Coronary artery (tissue), 2 donors: Measurements from ENCODE around the gene FBXO34.

Source experiments
- DNase-seq: peaks from one replicate; pipeline ENCODE4 v3.0.0-alpha.2; 2017; ENCODE audit warnings: low spot score
- H3K27ac ChIP-seq, 2 donors: fragments of 200-600 bp; sonication (generic); one replicate each; pipeline ENCODE4 v1.5.1; 2016 to 2019
- H3K4me3 ChIP-seq: fragments of 200-600 bp; sonication (generic); 2 replicates; pipeline ENCODE4 v1.5.1; 2016; ENCODE audit warnings: mild to moderate bottlenecking, moderate library complexity
- TF ChIP-seq, protein P1 (sequence below): fragments of 200-600 bp; sonication (generic); IDR thresholded peaks from one replicate; pipeline ENCODE4 v1.5.1; 2019; ENCODE audit warnings: antibody characterized with exemption

FBXO34 gene

DNA sequence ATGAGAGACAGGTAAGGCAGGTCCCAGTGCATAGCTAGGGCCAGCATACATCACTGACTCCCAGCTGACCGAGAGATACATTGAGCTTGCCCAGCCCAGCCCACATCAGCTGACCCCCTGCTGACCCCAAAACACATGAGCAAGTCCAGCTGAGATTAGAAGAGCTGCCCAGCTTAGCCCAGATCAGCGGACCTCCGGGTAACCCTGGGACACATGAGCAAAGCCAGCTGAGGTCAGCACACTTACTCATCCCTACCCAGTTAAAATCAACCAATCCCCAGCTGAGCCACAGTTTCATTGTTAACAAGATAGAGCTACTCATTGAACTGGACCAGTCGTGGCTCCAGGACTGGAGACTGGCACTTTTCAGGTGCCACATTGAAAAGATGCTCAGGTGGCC, 21.8 kb upstream of the FBXO34 start:
- no peak overlapping the region for H3K27ac ChIP-seq
- H3K4me3 ChIP-seq = no peak overlapping the region
- no peak for DNase-seq
- TF ChIP-seq, protein P1, sequence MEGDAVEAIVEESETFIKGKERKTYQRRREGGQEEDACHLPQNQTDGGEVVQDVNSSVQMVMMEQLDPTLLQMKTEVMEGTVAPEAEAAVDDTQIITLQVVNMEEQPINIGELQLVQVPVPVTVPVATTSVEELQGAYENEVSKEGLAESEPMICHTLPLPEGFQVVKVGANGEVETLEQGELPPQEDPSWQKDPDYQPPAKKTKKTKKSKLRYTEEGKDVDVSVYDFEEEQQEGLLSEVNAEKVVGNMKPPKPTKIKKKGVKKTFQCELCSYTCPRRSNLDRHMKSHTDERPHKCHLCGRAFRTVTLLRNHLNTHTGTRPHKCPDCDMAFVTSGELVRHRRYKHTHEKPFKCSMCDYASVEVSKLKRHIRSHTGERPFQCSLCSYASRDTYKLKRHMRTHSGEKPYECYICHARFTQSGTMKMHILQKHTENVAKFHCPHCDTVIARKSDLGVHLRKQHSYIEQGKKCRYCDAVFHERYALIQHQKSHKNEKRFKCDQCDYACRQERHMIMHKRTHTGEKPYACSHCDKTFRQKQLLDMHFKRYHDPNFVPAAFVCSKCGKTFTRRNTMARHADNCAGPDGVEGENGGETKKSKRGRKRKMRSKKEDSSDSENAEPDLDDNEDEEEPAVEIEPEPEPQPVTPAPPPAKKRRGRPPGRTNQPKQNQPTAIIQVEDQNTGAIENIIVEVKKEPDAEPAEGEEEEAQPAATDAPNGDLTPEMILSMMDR = no peak

DNA sequence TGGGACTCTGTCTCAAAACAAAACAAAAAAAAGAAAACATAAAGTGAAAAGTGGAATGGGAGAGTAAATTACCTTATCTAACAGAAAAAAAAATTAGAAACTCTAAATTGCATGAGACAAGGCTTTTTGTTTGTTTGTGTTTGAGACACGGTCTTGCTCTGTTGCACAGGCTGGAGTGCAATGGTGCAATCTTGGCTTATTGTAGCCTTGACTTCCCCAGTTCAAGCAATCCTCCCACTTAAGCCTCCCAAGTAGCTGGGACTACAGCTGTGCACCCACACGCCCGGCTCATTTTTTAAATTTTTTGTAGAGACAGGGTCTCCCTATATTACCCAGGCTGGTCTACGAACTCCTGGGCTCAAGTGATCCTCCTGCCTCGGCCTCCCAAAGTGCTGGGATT, 17.9 kb upstream of the FBXO34 start:
- no peak for DNase-seq
- Histone ChIP-seq H3K4me3 (no peak overlapping the region), H3K27ac (no peak overlapping the region)
- TF ChIP-seq, protein P1 = no peak

DNA sequence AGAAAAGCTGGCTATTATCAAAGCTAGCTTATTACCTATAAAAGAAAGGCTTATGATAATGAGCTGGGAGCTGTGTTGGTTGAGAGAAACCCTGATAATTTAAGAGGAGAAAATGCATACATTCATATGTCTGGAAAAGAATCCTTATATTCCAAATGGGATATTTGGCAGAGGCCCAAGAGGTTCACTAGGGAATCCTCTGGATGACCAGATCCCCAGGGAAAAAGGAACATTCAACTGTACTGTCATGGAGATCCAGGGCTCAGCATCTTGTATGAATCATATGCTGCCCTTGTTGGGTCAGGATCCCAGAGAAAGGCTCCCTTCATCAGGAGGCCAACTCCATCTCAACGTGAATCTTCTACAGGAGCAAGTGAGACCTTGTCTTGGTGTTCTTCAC, 16.6 kb upstream of the FBXO34 start:
- no peak overlapping the region for H3K4me3 ChIP-seq
- no peak for DNase-seq
- TF ChIP-seq, protein P1 = no peak
- H3K27ac ChIP-seq = no peak overlapping the region

DNA sequence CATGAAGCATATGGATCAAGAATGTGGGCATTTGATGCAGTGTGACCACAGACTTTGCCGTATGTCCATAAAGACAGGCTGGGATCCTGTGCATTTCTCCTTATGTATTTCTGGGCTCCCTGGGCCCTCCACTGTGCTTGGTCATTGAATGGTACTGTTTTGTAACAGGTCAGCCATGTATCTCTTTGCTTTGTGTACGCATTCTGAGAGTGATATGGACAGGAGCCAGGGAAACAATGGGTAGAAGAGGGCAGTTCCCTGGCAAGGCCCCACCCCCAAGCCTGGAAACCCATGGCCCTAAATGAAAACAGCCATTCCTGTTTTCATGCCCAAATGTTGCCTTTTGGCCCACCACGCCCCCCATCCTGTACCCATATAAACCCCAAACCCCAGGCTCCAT, 15.2 kb upstream of the FBXO34 start:
- TF ChIP-seq, protein P1 = no peak
- DNase-seq = no peak
- H3K27ac ChIP-seq = no peak overlapping the region
- no peak overlapping the region for H3K4me3 ChIP-seq

DNA sequence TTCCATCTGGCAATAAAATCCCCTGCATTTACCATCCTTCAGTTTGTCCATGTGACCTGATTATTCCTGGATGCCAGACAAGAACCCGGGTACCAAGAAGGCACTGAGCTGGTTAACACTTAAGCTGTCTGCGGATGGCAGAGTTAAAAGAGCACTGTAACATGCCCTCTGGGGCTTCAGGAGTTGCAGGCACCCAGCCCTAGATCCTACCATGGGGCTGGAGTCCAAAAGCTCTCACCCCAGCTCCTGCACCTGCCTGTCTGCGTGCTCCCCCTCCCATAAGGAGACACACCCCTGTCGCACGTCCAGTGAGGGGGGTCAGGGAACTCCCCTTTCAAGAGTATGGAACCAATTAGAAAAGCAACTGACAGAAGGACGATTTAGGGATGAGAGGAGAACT, 14.6 kb upstream of the FBXO34 start:
- TF ChIP-seq, protein P1 = no peak
- Histone ChIP-seq H3K4me3 (no peak overlapping the region), H3K27ac (no peak overlapping the region)
- DNase-seq = no peak

DNA sequence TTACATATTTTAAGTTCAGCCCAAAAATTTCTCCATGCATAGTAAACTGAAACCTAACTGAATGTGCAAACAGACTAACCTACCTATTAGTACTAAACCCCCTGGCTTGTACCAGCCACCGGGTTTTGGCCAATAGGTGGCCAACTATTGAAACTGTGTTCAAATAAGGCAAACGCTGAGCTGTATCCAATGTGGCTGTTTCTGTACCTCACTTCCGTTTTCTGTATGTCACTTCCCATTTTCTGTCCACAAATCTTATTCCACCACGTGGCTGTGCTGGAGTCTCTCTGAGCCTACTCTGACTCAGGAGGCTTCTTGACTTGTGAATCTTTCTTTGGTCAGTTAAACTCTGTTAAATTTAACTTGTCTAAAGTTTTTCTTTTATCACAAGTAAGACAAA, 6.0 kb upstream of the FBXO34 start:
- no peak overlapping the region for H3K4me3 ChIP-seq
- no peak for DNase-seq
- TF ChIP-seq, protein P1 = no peak
- H3K27ac ChIP-seq = no peak overlapping the region

DNA sequence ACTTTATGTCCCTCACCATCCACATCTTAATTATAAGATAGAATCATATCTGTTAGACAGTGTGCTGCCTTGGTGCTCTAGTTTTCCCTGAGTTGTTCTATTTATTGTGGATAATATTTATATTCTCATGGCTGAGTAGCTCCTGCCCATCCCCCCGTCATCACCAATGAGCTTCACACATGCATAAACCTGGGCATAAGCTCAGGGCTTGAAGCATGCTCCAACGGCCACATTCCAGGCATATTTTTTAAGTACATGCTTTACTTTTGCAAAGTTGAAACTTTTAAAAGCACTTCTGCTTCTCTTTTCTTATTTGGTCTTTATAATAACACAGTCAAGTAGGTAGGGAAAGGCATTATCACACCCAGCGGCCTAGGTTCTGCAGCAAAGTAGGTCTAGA, 3.4 kb upstream of the FBXO34 start:
- no peak overlapping the region for H3K27ac ChIP-seq
- no peak for DNase-seq
- TF ChIP-seq, protein P1 = no peak
- H3K4me3 ChIP-seq = no peak overlapping the region
